Measurements from ENCODE around the gene PDLIM4.

GRCh38 chr5:132275367-132276220 is 18.1 kb downstream of the PDLIM4 start:
- TF ChIP-seq POLR2A (IDR thresholded peaks at IDR 0.05), result no peak
- TF ChIP-seq CTCF (IDR thresholded peaks at IDR 0.05), result no peak
